Natural killer cell treated with Interleukin-12 subunit alpha and Interleukin-12 subunit beta and Interleukin-15 and Interleukin-18, amount 100 ng/mL, for 72 hours (primary cell): ENCODE results near the gene WWTR1. TPM values are rescaled to one million over a fixed set of nuclear protein-coding genes. Genes with fewer than 3 reads are reported as not detected.

Source experiments
- ATAC-seq, 2 donors: fragments of 150-1000 bp; cut with Tn5 transposase in 1 of 2; sonication (Bioruptor Pico), chemical (Tn5 transposase) in 1 of 2; 2 replicates each; pipeline ENCODE4 v1.10.0; 2021
- DNase-seq: peaks from one replicate; pipeline ENCODE4 v3.0.0; 2022; ENCODE audit warnings: low spot score
- H3K27ac Mint-ChIP-seq, 2 donors: 1 replicate in 1 of 2; 2 replicates in 1 of 2; pipeline ENCODE4 v1.8.0; 2022; ENCODE audit warnings: mixed read lengths in 2 of 2, mild to moderate bottlenecking in 1 of 2, moderate library complexity in 1 of 2
- H3K27me3 Mint-ChIP-seq, 2 donors: 1 replicate in 1 of 2; 2 replicates in 1 of 2; pipeline ENCODE4 v1.8.0; 2022; ENCODE audit warnings: mixed read lengths in 2 of 2
- H3K36me3 Mint-ChIP-seq: one replicate; pipeline ENCODE4 v1.8.0; 2022; ENCODE audit warnings: mixed read lengths
- H3K4me1 Mint-ChIP-seq, 2 donors: 1 replicate in 1 of 2; 2 replicates in 1 of 2; pipeline ENCODE4 v1.8.0; 2022; ENCODE audit warnings: low read depth in 2 of 2, mixed read lengths in 2 of 2, mild to moderate bottlenecking in 1 of 2
- H3K4me3 Mint-ChIP-seq: one replicate; pipeline ENCODE4 v1.8.0; 2022; ENCODE audit warnings: mixed read lengths
- H3K9me3 Mint-ChIP-seq: 2 replicates; pipeline ENCODE4 v1.8.0; 2022; ENCODE audit warnings: mixed read lengths
- total RNA-seq, 2 donors: library from RNA; stranded (reverse); gene quantifications; one replicate each; pipeline ENCODE4 v1.2.3, GENCODE V29; 2022

The WWTR1 gene
- total RNA-seq, 2 donors from 2014 or later = 0.55 to 6.7 TPM

DNA sequence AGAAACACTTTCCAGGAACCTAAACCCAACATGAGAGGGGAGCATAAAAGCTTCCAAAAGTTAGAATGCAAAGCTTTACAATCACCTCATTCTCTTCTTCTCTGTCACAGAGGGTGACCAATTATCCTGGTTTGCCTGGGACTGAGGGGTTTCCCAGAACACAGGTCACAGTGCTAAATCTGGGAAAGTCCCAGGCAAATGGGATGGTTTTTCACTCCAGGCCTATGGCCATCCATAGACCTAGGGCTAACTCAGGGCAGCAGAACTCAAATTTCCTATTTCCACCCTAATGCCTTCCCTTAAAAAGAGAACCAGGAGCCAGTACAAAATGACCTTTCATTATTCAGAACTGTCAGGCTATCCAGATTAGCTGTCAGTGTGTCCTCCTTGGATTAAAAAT lies 106.3 kb downstream of the WWTR1 start:
- H3K4me1 Mint-ChIP-seq = no peaks in the 10 kb centered on the region
- DNase-seq (no peak), ATAC-seq (no peak)
- no peak overlapping the region for H3K27ac Mint-ChIP-seq
- H3K27me3 Mint-ChIP-seq = peaks cover 6 to 11% of the 10 kb centered on the region in 2 donors
- no peaks in the 10 kb centered on the region for H3K36me3 Mint-ChIP-seq
- H3K4me3 Mint-ChIP-seq = no peak overlapping the region
- H3K9me3 Mint-ChIP-seq = no peaks in the 10 kb centered on the region

DNA sequence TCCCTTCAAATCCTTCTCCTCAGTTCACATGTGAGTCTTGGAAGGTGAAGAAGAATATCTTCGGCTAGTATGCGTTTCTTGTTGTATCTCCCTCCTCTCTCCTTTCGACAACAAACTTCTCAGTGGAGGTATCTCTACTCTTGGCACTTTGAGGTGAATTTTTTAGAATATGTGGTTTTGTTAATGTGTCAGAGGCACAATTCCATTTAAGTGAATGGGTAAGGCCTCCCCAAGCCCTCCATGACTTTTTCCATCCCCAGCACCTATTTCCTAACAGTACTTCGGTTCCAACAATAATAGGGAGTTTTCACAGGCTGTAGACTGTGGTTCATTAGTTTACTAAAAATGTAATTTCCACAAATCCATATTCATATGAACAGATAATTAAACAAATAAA lies 109.2 kb downstream of the WWTR1 start:
- ATAC-seq = no peak
- Mint-ChIP-seq H3K36me3 (no peaks in the 10 kb centered on the region), H3K27ac (no peak overlapping the region), H3K27me3 (peaks cover 6 to 14% of the 10 kb centered on the region in 2 donors), H3K4me1 (no peaks in the 10 kb centered on the region), H3K4me3 (no peak overlapping the region), H3K9me3 (no peaks in the 10 kb centered on the region)
- DNase-seq = no peak

DNA sequence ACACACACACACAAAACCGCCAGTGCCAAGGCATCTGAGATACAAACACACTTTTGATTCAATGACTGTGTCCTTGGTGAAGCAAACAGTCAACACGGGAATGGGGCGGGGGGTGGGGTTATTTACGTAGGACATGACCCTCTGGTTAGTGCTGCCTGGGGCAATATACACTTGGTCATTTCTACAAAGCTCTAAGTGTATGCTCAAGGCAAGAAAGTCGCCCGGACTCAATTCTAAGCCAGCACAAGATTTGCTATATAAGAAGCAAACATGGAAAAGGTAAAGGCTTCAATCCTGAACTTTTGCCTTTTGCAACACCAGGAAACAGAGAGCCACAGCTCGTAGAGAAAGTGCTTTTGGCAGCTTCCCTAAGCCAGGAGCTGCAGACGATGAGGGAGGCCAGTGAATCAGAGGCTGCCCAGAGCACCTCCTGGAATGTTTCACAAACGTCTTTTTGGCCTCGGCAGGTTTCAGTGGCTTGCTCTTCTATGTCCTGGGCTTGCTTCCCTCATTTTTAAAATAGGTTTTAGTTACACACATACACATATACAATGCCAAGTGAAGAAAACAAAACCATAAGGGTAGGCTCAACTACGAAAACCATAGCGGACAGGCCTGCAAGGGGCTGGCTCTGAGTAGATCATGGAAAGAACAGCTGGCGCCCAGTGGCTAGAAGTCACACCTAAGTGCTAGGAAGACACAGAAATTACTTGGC lies 109.7 kb downstream of the WWTR1 start:
- no peak overlapping the region for H3K4me3 Mint-ChIP-seq
- H3K27ac Mint-ChIP-seq = no peak overlapping the region
- H3K36me3 Mint-ChIP-seq = no peaks in the 10 kb centered on the region
- H3K27me3 Mint-ChIP-seq = peaks cover 6 to 14% of the 10 kb centered on the region in 2 donors
- H3K4me1 Mint-ChIP-seq = no peaks in the 10 kb centered on the region
- H3K9me3 Mint-ChIP-seq = no peaks in the 10 kb centered on the region
- ATAC-seq (no peak), DNase-seq (no peak)

DNA sequence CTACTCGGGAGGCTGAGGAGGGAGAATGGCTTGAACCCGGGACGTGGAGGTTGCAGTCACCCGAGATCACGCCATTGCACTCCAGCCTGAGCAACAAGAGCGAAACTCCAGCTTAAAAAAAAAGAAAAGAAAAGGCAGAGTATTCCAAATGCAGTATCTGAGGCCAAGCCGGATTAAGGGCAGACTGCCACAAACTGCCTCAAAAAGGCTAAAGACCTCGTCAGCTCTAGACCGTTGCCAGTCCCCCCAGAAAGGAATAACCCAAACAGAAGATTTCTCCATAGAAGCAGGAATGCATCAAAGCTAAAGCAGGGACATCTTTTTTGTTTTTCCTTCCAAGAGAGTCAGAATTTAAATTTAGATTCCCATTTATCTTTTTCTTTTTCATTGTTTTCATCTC lies 110.4 kb downstream of the WWTR1 start:
- ATAC-seq (no peak), DNase-seq (no peak)
- Mint-ChIP-seq H3K36me3 (no peaks in the 10 kb centered on the region), H3K9me3 (no peaks in the 10 kb centered on the region), H3K4me3 (no peak overlapping the region), H3K4me1 (no peaks in the 10 kb centered on the region), H3K27ac (no peak overlapping the region), H3K27me3 (peaks cover 6 to 16% of the 10 kb centered on the region in 2 donors)

DNA sequence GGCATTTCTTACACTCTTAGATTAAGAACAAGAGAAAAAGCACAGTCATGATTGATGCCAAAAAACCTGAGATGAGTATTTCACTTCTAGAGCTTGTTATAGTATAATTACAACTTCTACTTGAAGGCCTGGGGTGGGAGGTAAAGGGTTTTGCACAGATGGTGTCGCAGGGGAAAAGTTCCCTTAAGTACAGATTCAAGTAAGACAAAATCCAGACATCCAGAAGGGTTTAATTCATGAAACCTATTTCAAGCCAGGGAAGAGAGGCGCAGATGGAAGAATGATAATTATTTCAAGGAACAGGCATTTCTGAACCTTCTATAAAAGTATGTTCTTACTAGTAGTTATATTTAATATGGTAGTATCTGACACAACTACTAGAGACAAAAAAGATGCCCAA lies 112.8 kb downstream of the WWTR1 start:
- Mint-ChIP-seq H3K27ac (no peak overlapping the region), H3K4me1 (no peaks in the 10 kb centered on the region), H3K27me3 (peaks cover 6 to 16% of the 10 kb centered on the region in 2 donors), H3K4me3 (no peak overlapping the region), H3K9me3 (no peaks in the 10 kb centered on the region), H3K36me3 (no peaks in the 10 kb centered on the region)
- no peak for ATAC-seq
- DNase-seq = no peak

DNA sequence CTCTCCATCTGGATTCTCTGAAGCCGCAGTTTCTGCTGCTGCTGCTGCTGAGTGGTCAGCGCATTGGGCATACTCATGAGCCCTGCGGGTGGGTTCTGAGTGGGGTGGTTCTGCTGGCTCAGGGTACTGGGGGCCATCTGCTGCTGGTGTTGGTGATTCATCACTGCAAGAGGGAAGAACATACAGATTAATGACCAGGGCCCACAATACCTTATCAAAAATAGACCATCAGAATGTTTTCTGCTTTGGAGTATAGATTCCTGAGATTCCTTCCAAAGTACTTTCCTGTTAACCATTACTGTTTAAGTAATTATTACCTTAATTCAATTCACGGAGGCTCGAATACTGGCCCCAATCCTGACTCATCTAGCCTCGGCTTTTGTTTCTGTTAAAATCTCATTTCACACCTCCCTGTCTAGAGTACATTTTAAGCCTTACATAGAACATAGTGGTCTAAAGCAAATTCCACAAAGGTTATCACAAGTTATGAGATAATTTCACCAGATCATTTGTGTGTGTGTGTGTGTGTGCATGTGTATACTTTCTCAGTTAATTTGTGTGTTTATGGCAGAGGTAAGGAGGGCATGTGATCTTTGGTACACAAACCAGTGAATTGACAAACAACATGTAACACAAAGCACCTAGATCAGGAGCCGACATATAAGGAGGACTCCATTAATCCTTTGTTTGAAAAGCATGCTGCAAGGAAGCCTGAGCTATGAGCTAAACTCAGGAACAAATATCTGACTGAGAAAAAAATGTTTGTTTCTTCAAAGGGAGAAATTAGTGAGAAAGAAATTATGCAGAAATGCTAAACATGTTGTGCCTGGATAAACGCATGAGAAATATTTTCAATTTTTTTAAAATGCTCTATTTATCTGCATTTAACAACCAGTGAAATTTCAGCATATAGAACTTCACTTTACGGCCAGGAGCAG lies 115.2 kb downstream of the WWTR1 start:
- DNase-seq (no peak), ATAC-seq (no peak)
- H3K27ac Mint-ChIP-seq = no peak overlapping the region
- no peaks in the 10 kb centered on the region for H3K36me3 Mint-ChIP-seq
- no peaks in the 10 kb centered on the region for H3K4me1 Mint-ChIP-seq
- no peaks in the 10 kb centered on the region for H3K9me3 Mint-ChIP-seq
- no peak overlapping the region for H3K4me3 Mint-ChIP-seq
- H3K27me3 Mint-ChIP-seq = peaks cover 0 to 8% of the 10 kb centered on the region in 2 donors

DNA sequence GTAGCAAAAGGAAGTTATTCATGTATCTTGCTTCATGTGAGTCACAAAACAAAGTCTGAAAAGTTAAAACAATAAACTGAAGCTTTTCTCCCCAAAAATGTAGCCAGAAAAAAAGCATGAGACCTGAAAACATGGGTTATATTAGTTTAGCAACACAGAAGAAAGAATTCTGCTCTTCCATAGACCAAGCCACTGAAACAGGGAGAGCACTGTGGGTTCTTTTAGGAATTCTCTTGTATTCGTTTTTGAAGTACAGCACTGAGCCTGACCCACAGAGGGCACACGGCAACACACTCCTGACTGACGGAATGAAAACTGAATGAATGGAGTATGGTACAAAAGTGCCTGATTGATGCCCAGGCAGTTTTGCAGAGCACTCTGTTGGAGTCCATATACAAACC lies 116.7 kb downstream of the WWTR1 start:
- Mint-ChIP-seq H3K27ac (no peak overlapping the region), H3K4me3 (no peak overlapping the region), H3K36me3 (no peaks in the 10 kb centered on the region), H3K27me3 (peaks cover 0 to 6% of the 10 kb centered on the region in 2 donors), H3K4me1 (no peaks in the 10 kb centered on the region), H3K9me3 (no peaks in the 10 kb centered on the region)
- DNase-seq (no peak), ATAC-seq (no peak)

DNA sequence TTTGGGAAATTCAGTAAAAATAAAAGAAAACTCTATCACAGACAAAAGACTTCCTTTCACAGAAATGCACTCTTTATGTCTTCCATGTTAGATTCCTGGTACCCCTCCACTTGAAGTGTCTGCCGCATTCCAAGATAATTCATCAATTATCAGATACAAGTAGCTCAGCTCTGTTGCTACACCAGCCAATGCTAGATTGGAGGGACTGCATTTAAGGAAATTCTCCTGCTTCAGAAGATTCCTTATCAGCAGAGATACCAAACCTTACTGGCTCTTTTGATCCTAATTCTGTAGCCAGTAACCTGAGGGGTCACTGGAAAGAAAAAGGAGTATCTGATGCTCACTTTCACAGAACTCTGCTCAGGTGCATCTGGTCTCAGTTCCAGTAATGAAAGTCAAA lies 119.5 kb downstream of the WWTR1 start:
- H3K4me1 Mint-ChIP-seq = no peaks in the 10 kb centered on the region
- no peaks in the 10 kb centered on the region for H3K36me3 Mint-ChIP-seq
- peaks cover 0 to 8% of the 10 kb centered on the region in 2 donors for H3K27me3 Mint-ChIP-seq
- ATAC-seq (no peak), DNase-seq (no peak)
- no peak overlapping the region for H3K27ac Mint-ChIP-seq
- no peaks in the 10 kb centered on the region for H3K9me3 Mint-ChIP-seq
- H3K4me3 Mint-ChIP-seq = no peak overlapping the region

DNA sequence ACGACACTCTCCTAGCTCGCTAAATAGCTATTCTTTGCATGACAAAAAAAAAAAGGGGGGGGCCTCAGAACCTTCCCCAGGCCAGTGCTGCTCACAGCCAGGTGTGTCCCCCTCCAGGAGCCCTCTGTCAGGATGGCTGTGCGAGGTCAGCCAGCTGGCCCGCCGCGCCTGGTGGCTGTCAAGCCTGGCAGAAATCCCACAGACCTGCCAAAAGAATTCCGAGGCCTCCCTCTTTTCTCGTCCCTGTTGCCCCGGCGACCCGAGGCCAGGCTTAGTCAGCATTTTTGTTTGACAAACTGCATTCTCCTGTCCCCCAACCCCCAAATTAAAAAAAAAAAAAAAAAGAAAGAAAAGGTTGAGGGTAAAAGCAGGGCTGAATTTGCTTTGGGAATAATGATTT lies 121.4 kb downstream of the WWTR1 start:
- Mint-ChIP-seq H3K4me3 (no peak overlapping the region), H3K36me3 (no peaks in the 10 kb centered on the region), H3K4me1 (peaks cover 11 to 14% of the 10 kb centered on the region in 2 donors), H3K27me3 (peaks cover 0 to 9% of the 10 kb centered on the region in 2 donors), H3K9me3 (no peaks in the 10 kb centered on the region), H3K27ac (no peak overlapping the region)
- DNase-seq = no peak
- no peak for ATAC-seq

DNA sequence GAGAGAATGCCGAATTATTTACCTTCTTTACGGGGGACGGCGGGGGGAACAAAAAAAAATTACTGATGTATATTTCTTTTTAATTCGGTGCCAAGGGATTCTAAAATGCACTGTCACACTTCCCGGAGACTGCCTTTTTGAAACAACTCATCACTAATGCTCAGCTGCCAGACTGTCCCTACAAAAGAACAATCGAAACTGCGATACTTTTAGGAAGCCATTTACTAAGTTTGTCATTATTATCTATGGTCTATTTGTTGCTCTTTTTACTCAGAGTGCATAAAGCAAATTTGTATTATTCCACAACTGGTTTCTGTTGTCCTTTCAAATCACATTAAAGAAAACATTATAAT lies 122.5 kb downstream of the WWTR1 start:
- Mint-ChIP-seq H3K27me3 (peaks cover 0 to 9% of the 10 kb centered on the region in 2 donors), H3K27ac (no peak overlapping the region), H3K4me1 (peaks cover 13 to 16% of the 10 kb centered on the region in 2 donors), H3K4me3 (no peak overlapping the region), H3K9me3 (no peaks in the 10 kb centered on the region), H3K36me3 (no peaks in the 10 kb centered on the region)
- ATAC-seq (no peak), DNase-seq (no peak)

DNA sequence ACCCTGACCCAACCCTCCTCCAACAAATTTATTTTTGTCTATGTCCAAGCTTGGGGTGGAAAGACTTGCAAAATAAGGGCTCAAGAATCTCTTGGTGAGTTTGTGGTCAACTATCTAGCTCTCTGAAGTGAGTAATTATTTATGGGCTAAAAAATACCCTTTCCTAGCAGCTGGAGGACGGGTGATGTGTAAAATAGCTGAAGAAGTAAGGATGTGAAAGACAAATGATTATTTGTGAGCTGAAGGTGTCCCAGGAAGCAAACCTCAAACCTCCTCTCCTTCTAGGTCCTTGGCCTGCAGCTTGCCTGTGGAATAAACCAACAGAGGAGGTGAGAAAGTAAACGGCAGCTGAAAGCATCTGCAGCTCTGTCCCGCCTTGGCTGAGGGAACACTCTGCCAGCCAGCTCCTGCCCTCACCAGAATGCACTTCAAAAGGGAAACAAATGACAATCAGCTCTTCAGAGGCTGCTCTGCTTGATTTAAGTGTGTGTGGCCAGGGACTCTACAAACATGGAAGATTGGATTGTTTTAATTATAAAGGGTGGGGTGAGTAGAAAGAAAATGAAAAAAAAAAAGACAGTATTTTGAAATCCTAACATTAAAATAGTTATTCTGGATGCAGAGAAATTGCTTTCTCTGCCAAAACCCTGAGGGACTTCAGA lies 123.0 kb downstream of the WWTR1 start:
- peaks cover 0 to 9% of the 10 kb centered on the region in 2 donors for H3K27me3 Mint-ChIP-seq
- no peaks in the 10 kb centered on the region for H3K36me3 Mint-ChIP-seq
- no peaks in the 10 kb centered on the region for H3K9me3 Mint-ChIP-seq
- peaks cover 13 to 16% of the 10 kb centered on the region in 2 donors for H3K4me1 Mint-ChIP-seq
- no peak overlapping the region for H3K4me3 Mint-ChIP-seq
- ATAC-seq (no peak), DNase-seq (no peak)
- H3K27ac Mint-ChIP-seq = no peak overlapping the region

DNA sequence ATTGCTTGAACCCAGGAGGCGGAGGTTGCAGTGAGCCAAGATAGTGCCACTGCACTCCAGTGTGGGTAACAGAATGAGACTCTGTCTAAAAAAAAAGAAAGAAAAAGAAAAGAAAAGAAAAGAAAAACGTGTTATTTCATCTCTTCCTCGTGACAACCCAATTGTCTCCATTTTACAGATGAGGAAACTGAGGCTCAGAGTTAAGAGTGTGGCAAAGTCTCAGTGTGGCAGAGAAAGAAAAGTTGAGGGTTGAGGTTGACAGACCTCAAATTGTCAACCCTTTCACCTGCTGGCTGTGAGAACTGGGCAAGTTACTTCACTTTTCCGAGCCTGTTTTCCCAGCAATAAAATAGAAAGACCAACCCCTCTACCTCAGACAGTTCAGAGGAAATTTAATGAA lies 123.7 kb downstream of the WWTR1 start:
- Mint-ChIP-seq H3K4me3 (no peak overlapping the region), H3K9me3 (no peaks in the 10 kb centered on the region), H3K27ac (no peak overlapping the region), H3K4me1 (peaks cover 13 to 16% of the 10 kb centered on the region in 2 donors), H3K36me3 (no peaks in the 10 kb centered on the region), H3K27me3 (peaks cover 0 to 9% of the 10 kb centered on the region in 2 donors)
- no peak for ATAC-seq
- no peak for DNase-seq

DNA sequence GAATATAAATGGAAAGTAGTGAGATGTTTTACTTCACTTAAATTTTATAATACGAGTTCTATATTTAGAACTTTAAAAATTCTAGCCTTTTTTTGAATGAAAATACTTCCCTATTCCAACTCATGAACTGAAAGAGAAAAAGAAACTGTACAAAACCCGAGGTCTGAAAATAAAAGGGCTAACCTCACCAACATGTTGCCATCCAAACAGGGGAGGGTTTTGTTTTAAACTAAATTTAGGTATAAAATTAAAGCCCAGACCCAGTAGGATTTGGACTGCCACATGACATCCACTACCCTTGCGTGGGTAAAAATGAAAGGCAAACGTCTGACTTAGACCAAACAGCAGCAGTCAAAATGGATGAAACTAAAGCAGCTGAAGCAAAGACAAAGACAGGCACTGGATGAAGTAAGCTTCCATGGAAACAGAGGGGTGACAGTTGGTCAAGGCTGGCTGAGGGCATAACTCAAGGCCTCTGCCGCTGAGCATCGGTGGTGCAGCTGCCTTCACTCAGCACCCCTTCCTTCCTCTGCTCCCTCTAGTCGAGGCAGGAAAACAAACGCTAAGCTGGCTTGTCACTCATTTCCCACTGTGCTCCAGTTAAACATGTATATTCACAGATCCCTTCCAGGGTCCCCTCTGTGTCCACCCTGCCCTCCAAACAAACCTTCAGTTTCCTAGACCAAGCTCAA lies 125.2 kb downstream of the WWTR1 start:
- H3K9me3 Mint-ChIP-seq = no peaks in the 10 kb centered on the region
- no peak for DNase-seq
- H3K36me3 Mint-ChIP-seq = no peaks in the 10 kb centered on the region
- H3K4me1 Mint-ChIP-seq = peaks cover 20 to 25% of the 10 kb centered on the region in 2 donors
- H3K4me3 Mint-ChIP-seq = no peak overlapping the region
- H3K27ac Mint-ChIP-seq = no peak overlapping the region
- H3K27me3 Mint-ChIP-seq = peaks cover 0 to 13% of the 10 kb centered on the region in 2 donors
- no peak for ATAC-seq
